ENCODE results near the gene UBE2G2. TPM values are rescaled to one million over a fixed set of nuclear protein-coding genes. Genes with fewer than 3 reads are reported as not detected.
A peak's percentile ranks its signal among the peaks of the same experiment; 100 is the strongest.

UBE2G2 gene, protein sequence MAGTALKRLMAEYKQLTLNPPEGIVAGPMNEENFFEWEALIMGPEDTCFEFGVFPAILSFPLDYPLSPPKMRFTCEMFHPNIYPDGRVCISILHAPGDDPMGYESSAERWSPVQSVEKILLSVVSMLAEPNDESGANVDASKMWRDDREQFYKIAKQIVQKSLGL
- 10 to 100 TPM; 57.0 to 69.8 (median 64.7) TPM for total RNA-seq
- polyA plus RNA-seq, result 39.6 TPM
- long read RNA-seq, donor 1, full-length matches to known transcripts, result 76 of 88 reads
- long read RNA-seq, donor 1, partial matches to known transcripts, result 2 of 88 reads
- long read RNA-seq, donor 1, other reads (novel, unspliced or antisense), result 10 of 88 reads
- long read RNA-seq, donor 2, full-length matches to known transcripts, result 35 of 45 reads
- long read RNA-seq, donor 2, partial matches to known transcripts, result 2 of 45 reads
- long read RNA-seq, donor 2, other reads (novel, unspliced or antisense), result 8 of 45 reads
- long read RNA-seq, donor 3, full-length matches to known transcripts, result 263 of 325 reads
- long read RNA-seq, donor 3, partial matches to known transcripts, result 14 of 325 reads
- long read RNA-seq, donor 3, other reads (novel, unspliced or antisense), result 48 of 325 reads
- long read RNA-seq, donor 4, full-length matches to known transcripts, result 45 of 60 reads
- long read RNA-seq, donor 4, partial matches to known transcripts, result 4 of 60 reads
- long read RNA-seq, donor 4, other reads (novel, unspliced or antisense), result 11 of 60 reads

DNA sequence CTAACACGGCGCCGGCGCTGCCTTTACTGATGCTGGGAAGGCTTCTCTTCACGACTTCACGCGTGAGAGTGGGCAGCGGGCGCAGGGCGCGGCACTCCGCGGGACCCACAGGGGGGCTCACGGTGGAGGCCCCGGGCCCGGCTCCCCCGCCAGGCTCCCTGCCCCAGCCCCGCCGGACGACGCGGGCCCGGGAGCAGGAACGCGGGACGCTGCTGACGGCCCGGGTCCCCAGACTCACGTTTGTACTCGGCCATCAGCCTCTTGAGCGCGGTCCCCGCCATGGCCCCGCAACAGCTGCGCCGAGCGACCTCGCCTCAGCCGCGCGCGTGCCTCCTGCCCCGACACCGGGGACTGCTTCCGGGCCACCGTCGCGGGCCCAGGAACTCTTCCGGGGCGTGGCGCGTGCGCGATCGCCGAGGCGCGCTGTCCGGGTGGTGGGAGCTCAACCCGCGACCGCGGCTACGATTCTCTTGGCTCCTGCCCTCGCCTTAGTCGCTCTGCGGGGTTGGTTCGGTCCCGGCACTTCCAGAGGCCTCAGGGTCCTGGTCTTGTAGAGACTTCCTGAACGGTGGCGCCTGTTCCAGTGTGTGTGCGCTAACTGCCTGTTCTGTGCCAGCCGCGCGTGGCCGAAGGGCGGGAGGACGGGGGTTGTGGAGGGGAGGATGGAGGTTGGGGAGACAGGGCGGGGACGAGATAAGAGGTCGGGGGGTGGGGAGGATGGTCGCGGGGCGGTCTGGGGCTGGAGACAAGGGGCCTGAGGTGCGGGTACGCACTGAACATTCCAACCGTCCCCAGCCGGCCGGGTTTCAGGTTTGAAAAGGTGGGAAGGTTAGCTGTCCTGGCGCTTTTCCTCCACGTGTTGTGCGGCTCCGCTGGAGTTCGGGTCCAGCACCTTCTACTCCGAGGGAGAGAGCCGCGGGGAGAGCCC, at the start of gene UBE2G2:
TSS of gene UBE2G2 (minus strand) at position 353 of the 928 bp plus-strand sequence. CDS start at position 281, 72 bp downstream.
- no peaks in the 10 kb centered on the region for H3K27me3 ChIP-seq (ENCODE audit: control insufficient read depth, insufficient read depth)
- intact Hi-C loops (cut with DNase I), result loop anchor here (5.0 to 10.0 kb wide), 3 partner anchors 71 to 133 kb away; partner anchors contain the start of gene PTTG1IP (in 2 of the 4)
- peak; percentile 84 to 94 (median 92) for DNase-seq
- H3K27ac ChIP-seq (ENCODE audit: low read length), result peak within 1 kb of the TSS; percentile 32
- peak within 1 kb of the TSS; percentile 92 for H3K4me3 ChIP-seq (ENCODE audit: low read length)
- peaks cover 3% of the 10 kb centered on the region for H3K4me1 ChIP-seq (ENCODE audit: control insufficient read depth, insufficient read depth, low read length)
- under 1% methylated on average over 97 of the region's 97 CpGs for WGBS
- H3K9me3 ChIP-seq (ENCODE audit: control insufficient read depth, low read length), result no peaks in the 10 kb centered on the region
- ATAC-seq, result peak; percentile 96 to 97

DNA sequence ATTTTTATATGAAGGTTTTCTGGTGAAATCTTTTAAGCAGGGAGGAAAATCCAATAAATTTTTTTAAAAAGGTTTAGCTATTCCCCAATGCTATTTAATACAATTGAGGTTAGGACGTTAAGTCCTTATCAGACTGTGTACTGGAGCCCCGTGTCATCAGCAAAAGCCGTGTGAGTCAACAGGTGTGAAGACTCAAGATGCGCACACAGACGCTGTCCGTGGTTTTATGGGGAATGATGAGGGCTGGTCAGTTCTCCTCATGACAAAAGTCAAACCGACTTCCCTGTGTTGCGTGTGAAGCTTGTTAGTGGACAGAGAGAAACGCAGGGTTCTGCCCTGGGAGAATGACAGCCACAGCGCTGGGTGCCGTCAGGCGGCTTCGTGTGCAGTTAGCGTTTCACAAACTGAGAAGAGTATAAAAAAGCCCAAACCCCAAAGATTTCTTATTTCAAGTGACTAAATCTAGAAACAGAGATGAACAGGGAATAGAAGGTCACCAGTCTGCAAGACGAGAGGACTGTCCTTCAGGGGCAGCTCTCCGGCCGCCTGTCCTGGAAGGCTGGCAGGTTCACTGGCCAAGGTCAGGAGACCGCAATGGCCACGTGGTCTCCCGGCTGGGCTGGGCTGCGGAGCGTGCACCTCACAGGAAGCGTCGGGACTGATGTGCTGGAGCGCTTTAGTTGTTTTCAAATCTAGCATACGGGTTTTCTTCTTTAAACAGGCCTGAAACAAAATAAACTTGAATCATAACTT, 49.5 kb upstream of the UBE2G2 start:
- no peaks in the 10 kb centered on the region for H3K27me3 ChIP-seq (ENCODE audit: control insufficient read depth, insufficient read depth)
- ATAC-seq (no peak), DNase-seq (no peak)
- intact Hi-C loops (cut with DNase I), result loop anchor here in 1 of 4 donors (5.0 kb wide), 1 partner anchor 34 kb away; the partner anchor contains the start of gene SUMO3
- WGBS, result 78% methylated on average over 26 of the region's 26 CpGs
- no peaks in the 10 kb centered on the region for H3K9me3 ChIP-seq (ENCODE audit: control insufficient read depth, low read length)
- H3K27ac ChIP-seq (ENCODE audit: low read length), result no peak overlapping the region
- H3K4me3 ChIP-seq (ENCODE audit: low read length), result no peak overlapping the region
- H3K4me1 ChIP-seq (ENCODE audit: control insufficient read depth, insufficient read depth, low read length), result peaks cover 8% of the 10 kb centered on the region

DNA sequence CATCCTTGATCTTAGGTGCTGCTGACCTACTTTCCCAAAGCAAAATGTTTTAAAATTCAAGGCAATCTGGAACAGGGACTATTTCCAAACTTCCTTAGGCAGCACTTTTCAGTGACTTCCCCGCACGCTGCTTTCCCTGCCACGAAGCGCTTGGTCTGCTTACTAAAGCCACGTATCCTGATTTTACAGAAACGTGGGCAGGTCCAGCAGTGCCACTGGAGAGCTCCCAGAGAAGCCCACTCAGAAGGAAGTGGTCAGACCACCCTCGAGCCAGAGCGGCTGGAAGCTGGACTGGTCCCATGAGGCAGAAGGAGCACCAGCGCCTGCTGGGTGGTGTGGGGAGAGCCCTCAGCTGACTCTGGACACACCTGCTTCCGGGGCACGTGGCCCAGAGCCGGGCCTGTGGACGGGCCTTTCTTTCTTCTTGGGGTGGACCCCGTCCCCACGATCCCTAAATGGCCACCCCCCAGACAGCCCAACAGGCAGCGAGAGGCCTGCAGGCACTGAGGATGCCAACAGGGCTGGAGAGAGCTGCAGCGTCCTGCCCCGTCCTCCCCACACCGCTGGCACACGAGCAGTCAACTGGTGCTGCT, 48.7 kb upstream of the UBE2G2 start:
- no peak for ATAC-seq
- no peaks in the 10 kb centered on the region for H3K9me3 ChIP-seq (ENCODE audit: control insufficient read depth, low read length)
- H3K4me1 ChIP-seq (ENCODE audit: control insufficient read depth, insufficient read depth, low read length), result peaks cover 7% of the 10 kb centered on the region
- intact Hi-C loops (cut with DNase I), result loop anchor here in 1 of 4 donors (5.0 kb wide), 1 partner anchor 33 kb away; the partner anchor contains the start of gene SUMO3
- H3K27me3 ChIP-seq (ENCODE audit: control insufficient read depth, insufficient read depth), result no peaks in the 10 kb centered on the region
- H3K4me3 ChIP-seq (ENCODE audit: low read length), result no peak overlapping the region
- no peak overlapping the region for H3K27ac ChIP-seq (ENCODE audit: low read length)
- peak in 2 of 3 donors; percentile 6 to 39 for DNase-seq
- WGBS, result 86% methylated on average over 20 of the region's 20 CpGs

DNA sequence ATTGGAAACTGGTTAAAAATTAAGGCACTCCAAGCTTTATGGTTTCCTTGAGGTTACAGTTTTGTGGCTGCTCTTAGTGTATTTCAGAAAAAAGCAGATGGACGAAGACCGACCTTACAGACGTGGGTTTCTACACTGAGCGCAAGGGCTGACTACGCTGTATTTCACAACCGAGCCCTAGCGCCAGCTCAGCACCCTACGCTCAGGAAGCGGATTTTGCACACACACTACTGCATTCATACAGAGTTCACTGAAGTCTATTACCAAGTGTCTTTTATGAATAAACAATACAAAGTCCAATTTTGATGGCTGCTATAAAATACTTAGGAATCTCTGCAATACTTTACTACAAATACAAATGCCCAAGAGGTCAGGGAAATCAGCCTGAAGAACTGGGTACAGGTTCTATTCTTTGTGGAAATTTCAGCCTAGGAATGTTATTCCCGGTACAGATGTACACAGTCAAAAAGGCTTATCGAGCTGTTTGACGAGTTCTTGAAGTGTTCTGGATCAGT, 48.1 kb upstream of the UBE2G2 start:
- ATAC-seq, result no peak
- Histone ChIP-seq H3K9me3 (ENCODE audit: control insufficient read depth, low read length) (no peaks in the 10 kb centered on the region), H3K27ac (ENCODE audit: low read length) (no peak overlapping the region), H3K27me3 (ENCODE audit: control insufficient read depth, insufficient read depth) (no peaks in the 10 kb centered on the region), H3K4me3 (ENCODE audit: low read length) (no peak overlapping the region), H3K4me1 (ENCODE audit: control insufficient read depth, insufficient read depth, low read length) (peaks cover 7% of the 10 kb centered on the region)
- DNase-seq, result peak in 1 of 3 donors; percentile 51
- intact Hi-C loops (cut with DNase I), result loop anchor here in 1 of 4 donors (5.0 kb wide), 1 partner anchor 32 kb away; the partner anchor contains the start of gene SUMO3
- WGBS, result 84% methylated on average over 12 of the region's 12 CpGs

DNA sequence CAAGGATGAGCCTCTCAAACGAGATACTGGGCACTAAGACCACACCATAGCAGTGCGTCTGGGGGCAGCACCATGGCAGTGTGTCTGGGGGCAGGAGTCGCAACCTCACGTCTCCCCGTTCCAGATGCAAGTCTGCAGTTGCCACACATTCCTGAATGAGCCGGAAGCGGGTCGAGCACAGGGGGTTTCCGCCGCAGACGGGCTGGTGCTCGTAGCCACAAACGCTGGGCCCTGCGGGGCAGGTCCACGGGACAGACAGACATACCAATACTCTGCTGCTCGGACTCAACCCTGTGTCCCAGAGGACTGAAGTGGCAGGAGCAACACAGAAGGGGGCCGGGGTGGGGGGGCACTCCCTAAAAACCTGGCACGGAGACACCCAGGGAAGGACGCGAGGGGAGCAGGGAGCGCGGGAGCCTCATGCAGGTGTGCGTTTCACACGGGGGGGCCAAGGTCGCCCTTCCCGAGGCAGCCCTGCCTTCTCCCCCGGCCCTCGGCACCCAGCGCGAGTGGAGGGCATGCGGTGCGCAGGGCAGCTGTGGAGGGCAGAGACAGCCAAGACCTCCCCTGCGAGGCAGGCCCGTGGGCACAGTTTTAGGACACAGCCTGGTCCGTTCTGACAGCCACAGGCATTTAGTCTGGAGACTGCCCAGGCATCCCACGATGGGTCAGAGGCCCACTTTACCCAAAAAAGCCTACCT, 47.4 kb upstream of the UBE2G2 start:
- peak in 1 of 3 donors; percentile 46 for DNase-seq
- Histone ChIP-seq H3K27ac (ENCODE audit: low read length) (no peak overlapping the region), H3K4me3 (ENCODE audit: low read length) (no peak overlapping the region), H3K4me1 (ENCODE audit: control insufficient read depth, insufficient read depth, low read length) (peaks cover 7% of the 10 kb centered on the region), H3K27me3 (ENCODE audit: control insufficient read depth, insufficient read depth) (no peaks in the 10 kb centered on the region), H3K9me3 (ENCODE audit: control insufficient read depth, low read length) (no peaks in the 10 kb centered on the region)
- 93% methylated on average over 36 of the region's 36 CpGs for WGBS
- no peak for ATAC-seq
- intact Hi-C loops (cut with DNase I), result no loop called here

DNA sequence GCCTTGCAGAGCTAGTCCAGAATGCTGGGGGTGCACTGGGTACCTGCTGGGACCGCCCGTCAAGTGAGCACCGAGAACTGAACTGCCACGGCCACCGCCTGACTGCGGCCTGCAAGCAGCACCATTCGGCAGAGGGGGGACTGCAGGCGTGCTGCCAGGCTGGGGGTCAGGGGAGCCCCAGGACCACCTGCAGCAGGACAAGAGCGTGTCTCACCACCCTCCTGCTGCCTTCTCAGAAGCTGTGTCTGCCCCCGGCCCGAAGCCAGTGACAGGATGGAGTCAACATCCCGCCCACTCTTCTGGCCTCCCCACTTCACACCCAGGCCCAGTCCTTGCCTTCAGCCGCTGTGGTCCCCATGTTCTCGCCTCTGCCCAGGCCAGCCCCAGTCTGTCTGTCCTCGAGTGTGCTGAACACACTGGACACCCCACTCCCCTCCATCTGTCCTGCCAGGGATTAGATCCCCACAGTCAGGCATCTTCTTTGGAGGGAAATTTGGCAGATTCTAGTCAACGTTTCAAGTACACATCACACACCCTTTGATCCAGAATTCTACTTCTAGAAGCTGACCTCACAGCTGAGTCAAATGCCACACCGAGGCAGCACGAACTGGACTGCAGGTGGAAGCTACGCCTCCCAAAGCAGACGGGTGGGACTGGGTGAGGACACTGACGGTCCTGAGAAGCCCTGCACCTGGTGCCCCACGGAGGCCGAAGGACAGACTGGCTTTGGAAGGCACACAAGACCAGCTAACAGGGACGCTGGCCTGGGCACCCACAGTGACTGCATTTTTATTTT, 45.8 kb upstream of the UBE2G2 start:
- Histone ChIP-seq H3K9me3 (ENCODE audit: control insufficient read depth, low read length) (no peaks in the 10 kb centered on the region), H3K4me3 (ENCODE audit: low read length) (no peak overlapping the region), H3K27me3 (ENCODE audit: control insufficient read depth, insufficient read depth) (no peaks in the 10 kb centered on the region), H3K27ac (ENCODE audit: low read length) (no peak overlapping the region), H3K4me1 (ENCODE audit: control insufficient read depth, insufficient read depth, low read length) (peaks cover 7% of the 10 kb centered on the region)
- WGBS, result 79% methylated on average over 24 of the region's 24 CpGs
- peak in 1 of 3 donors; percentile 53 for DNase-seq
- intact Hi-C loops (cut with DNase I), result no loop called here
- ATAC-seq, result peak in 1 of 2 donors; percentile 2

DNA sequence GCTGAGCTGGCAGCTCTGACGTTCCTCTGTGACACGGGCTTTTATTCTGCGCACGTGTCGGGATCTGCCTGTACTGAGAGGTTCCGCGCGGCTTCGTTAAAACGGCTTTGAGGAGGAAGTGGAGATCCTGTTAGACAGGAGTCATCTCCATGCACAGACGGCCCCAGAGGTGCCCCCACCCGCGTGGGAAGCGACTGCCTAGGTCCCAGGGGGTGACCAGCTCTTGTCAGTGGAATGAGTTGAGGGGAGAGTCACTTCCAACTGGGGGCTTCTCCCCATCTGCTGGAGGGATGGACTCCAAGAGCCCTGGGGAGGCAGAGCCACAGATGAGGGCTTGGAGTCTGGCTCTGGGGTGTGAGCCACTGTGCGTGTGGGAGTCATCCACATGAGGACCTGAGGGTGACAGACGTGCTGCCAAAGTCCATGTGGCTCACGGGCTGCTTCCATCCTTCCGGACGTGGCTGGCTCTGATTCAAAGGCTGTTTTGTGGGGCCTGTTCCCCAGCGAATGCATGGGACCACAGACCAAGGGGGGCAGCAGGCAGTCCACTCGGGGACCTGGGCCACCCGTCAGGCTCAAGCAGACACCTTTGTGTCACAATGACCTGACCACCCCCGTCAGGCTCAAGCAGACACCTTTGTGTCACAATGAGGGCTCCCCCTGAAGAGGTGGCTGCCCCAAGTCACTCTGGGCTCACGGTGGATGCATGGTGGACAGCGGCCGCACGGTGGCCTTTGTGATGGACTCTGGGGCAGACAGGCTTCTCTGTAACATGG, 45.1 kb upstream of the UBE2G2 start:
- 30% methylated on average over 27 of the region's 27 CpGs for WGBS
- H3K9me3 ChIP-seq (ENCODE audit: control insufficient read depth, low read length), result no peaks in the 10 kb centered on the region
- H3K27ac ChIP-seq (ENCODE audit: low read length), result no peak overlapping the region
- peak; percentile 46 to 61 for ATAC-seq
- intact Hi-C loops (cut with DNase I), result no loop called here
- DNase-seq, result peak in 2 of 3 donors; percentile 72 to 82
- no peak overlapping the region for H3K4me3 ChIP-seq (ENCODE audit: low read length)
- H3K27me3 ChIP-seq (ENCODE audit: control insufficient read depth, insufficient read depth), result no peaks in the 10 kb centered on the region
- H3K4me1 ChIP-seq (ENCODE audit: control insufficient read depth, insufficient read depth, low read length), result peaks cover 7% of the 10 kb centered on the region

DNA sequence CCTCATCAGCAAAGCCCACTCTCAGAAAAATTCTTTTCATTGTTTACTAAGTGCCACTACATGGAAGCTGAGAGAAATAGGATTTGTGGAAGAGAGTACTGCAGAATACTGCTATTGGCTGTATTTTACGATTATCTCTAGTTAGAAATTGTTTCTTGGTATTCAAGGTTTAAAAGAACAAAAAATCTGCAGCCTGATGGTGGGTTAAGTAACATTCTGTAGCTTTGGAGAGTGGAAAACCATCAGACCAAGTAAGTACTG, 44.5 kb upstream of the UBE2G2 start:
- no peak overlapping the region for H3K27ac ChIP-seq (ENCODE audit: low read length)
- 26% methylated on average over 1 of the region's 1 CpG for WGBS
- no peaks in the 10 kb centered on the region for H3K9me3 ChIP-seq (ENCODE audit: control insufficient read depth, low read length)
- H3K4me3 ChIP-seq (ENCODE audit: low read length), result peak overlapping the region; percentile 29
- H3K27me3 ChIP-seq (ENCODE audit: control insufficient read depth, insufficient read depth), result no peaks in the 10 kb centered on the region
- DNase-seq (no peak), ATAC-seq (no peak)
- intact Hi-C loops (cut with DNase I), result no loop called here
- H3K4me1 ChIP-seq (ENCODE audit: control insufficient read depth, insufficient read depth, low read length), result peaks cover 7% of the 10 kb centered on the region

Measured in right cardiac atrium (tissue), 5 donors.